ENCODE measurements around the gene ZNF570. TPM values are rescaled to one million over a fixed set of nuclear protein-coding genes. Genes with fewer than 3 reads are reported as not detected.
A peak's percentile ranks its signal among the peaks of the same experiment; 100 is the strongest.

The ZNF570 gene
- total RNA-seq, 1 donor from 2014 or later, result 11.7 TPM

DNA sequence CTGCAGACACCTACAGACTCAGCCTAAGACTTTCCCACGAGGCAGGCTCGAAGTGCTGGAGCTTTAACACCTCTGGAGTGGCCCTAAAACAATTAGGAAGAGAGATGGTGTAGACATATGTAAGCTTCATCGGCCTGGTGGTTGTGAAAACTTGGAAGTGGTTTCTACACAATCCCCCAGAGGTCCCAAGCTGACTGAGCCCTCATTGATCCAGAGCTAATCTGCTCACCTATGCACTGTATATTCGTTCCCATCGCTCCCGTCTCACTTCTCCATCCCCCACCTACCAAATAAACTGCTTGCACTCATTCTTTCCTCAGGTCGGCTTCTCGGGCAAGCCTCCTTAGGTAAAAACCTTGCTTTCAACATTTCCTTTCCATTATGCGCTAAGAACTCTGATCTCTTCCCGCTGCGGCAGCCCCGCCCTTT is 36.8 kb downstream of the ZNF570 start:
- TF ChIP-seq, protein P1, sequence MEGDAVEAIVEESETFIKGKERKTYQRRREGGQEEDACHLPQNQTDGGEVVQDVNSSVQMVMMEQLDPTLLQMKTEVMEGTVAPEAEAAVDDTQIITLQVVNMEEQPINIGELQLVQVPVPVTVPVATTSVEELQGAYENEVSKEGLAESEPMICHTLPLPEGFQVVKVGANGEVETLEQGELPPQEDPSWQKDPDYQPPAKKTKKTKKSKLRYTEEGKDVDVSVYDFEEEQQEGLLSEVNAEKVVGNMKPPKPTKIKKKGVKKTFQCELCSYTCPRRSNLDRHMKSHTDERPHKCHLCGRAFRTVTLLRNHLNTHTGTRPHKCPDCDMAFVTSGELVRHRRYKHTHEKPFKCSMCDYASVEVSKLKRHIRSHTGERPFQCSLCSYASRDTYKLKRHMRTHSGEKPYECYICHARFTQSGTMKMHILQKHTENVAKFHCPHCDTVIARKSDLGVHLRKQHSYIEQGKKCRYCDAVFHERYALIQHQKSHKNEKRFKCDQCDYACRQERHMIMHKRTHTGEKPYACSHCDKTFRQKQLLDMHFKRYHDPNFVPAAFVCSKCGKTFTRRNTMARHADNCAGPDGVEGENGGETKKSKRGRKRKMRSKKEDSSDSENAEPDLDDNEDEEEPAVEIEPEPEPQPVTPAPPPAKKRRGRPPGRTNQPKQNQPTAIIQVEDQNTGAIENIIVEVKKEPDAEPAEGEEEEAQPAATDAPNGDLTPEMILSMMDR (IDR thresholded peaks at IDR 0.05; ENCODE audit: unreplicated experiment), result no peak
- H3K27me3 Mint-ChIP-seq, result no peaks in the 10 kb centered on the region
- no peak overlapping the region for H3K27ac Mint-ChIP-seq

DNA sequence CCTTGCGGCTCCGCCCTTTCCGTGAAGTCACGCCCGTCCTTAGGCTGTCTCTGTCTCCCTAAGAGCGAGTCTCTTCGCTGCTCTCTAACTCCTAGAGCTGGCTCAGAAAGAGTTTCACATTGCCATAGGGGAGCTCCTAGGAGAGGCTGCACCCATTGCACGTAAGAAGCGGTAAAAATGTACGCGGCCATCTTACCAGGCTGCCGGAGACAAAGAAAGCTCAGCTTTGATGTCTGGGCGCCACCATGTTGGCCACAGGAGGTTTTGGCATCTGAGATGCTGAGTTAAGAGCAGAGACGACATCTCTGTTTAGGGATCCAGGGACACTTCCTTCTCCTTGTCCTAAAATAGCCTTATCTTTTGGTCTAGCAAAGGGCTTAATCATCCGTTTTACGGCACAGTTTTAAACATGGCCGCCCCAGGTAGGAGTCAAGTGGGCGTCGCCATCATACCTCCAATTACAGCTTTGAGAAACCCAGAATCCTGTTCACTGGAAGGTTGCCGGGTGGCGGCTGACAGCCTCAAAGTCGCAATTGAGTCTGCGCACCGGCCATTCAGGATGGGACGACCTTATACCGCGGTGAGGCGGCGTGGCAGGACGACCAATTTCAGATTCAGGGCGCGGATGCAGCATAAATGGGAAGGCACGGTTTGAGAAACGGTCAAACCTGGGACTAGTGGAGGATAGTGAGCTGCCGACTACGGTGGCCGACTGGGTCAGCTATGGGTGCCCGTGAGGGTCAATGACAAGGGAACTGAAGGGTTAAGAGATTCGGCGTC is 37.4 kb downstream of the ZNF570 start, which contains the start of gene ZNF793:
Gene ZNF793 (plus strand): TSS at position 553 of the 780 bp plus-strand sequence. CDS start 16,501 bp downstream, outside the sequence.
- Mint-ChIP-seq H3K4me1 (ENCODE audit: low read depth) (peaks cover 18% of the 10 kb centered on the region), H3K36me3 (ENCODE audit: insufficient read depth) (peaks cover 29% of the 10 kb centered on the region), H3K9me3 (ENCODE audit: low read depth) (peaks cover 14% of the 10 kb centered on the region), H3K27me3 (no peaks in the 10 kb centered on the region), H3K27ac (no peak within 1 kb of the TSS), H3K4me3 (ENCODE audit: low read depth) (no peak within 1 kb of the TSS)
- peak; percentile 74 for DNase-seq (ENCODE audit: low spot score, unreplicated experiment)
- TF ChIP-seq, protein P1 (IDR thresholded peaks at IDR 0.05; ENCODE audit: unreplicated experiment), result no peak

More for the DNA sequence above, 36.8 kb downstream of the ZNF570 start:
- peaks cover 30% of the 10 kb centered on the region for H3K36me3 Mint-ChIP-seq (ENCODE audit: insufficient read depth)
- H3K9me3 Mint-ChIP-seq (ENCODE audit: low read depth), result peaks cover 14% of the 10 kb centered on the region
- no peak for DNase-seq (ENCODE audit: low spot score, unreplicated experiment)
- peaks cover 18% of the 10 kb centered on the region for H3K4me1 Mint-ChIP-seq (ENCODE audit: low read depth)
- no peak overlapping the region for H3K4me3 Mint-ChIP-seq (ENCODE audit: low read depth)

DNA sequence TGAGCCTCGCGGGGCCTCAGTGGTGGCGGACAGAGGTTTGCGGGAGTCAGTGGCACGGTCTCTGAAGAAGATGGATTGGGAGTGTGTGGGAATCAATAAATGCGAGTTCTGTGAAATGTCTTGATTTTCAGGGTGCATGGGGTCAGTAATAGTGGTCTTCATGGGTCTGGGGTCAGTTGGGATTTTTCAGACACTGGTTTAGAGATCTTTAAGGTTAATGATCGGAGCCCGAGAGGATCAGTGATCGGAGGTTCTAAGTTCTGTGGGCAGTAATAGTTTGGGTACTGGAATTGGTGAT is 38.0 kb downstream of the ZNF570 start:
- DNase-seq (ENCODE audit: low spot score, unreplicated experiment), result no peak
- H3K27ac Mint-ChIP-seq, result no peak overlapping the region

DNA sequence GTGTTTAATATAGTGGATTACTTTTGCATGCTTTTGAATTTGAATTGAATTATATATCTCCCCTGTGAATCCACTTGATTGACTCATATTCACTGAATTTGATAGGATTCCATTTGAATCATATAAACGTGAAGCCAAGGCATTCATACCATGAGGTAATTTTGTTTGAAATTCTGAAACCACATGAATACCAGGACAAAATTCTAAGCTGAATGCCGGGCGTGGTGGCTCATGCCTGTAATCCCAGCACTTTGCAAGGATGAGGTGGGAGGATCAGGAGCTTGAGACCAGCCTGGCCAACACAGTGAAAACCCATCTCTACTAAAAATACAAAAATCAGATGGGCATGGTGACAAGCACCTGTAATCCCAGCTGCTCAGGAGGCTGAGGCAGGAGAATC is 42.0 kb downstream of the ZNF570 start:
- Mint-ChIP-seq H3K36me3 (ENCODE audit: insufficient read depth) (peaks cover 32% of the 10 kb centered on the region), H3K27ac (no peak overlapping the region), H3K27me3 (no peaks in the 10 kb centered on the region), H3K4me3 (ENCODE audit: low read depth) (no peak overlapping the region), H3K9me3 (ENCODE audit: low read depth) (no peaks in the 10 kb centered on the region), H3K4me1 (ENCODE audit: low read depth) (peaks cover 2% of the 10 kb centered on the region)
- DNase-seq (ENCODE audit: low spot score, unreplicated experiment), result no peak
- TF ChIP-seq, protein P1 (IDR thresholded peaks at IDR 0.05; ENCODE audit: unreplicated experiment), result no peak

More for the DNA sequence above, 38.0 kb downstream of the ZNF570 start:
- peaks cover 15% of the 10 kb centered on the region for H3K4me1 Mint-ChIP-seq (ENCODE audit: low read depth)
- TF ChIP-seq, protein P1 (IDR thresholded peaks at IDR 0.05; ENCODE audit: unreplicated experiment), result no peak
- no peaks in the 10 kb centered on the region for H3K27me3 Mint-ChIP-seq
- peaks cover 14% of the 10 kb centered on the region for H3K9me3 Mint-ChIP-seq (ENCODE audit: low read depth)
- H3K36me3 Mint-ChIP-seq (ENCODE audit: insufficient read depth), result peaks cover 26% of the 10 kb centered on the region
- H3K4me3 Mint-ChIP-seq (ENCODE audit: low read depth), result no peak overlapping the region

DNA sequence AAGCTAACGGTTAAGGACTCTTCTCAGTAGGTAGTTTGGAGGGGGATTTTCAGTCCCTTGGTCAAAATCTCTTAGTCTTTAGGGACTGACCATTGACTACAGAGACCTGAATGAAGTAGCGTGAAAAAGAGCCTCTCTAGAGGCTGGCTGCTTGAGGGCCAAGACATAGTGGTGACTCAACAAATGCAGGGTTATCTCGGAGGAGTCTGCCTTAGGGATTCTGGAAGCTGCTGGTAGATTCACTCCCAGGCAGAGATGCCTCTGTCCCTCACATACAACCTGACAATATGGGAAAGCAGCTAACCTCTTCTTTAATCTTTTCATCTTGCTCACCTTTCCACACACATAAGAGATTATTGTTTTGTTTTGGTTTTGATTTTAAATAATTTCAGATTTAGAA is 42.7 kb downstream of the ZNF570 start:
- Mint-ChIP-seq H3K4me1 (ENCODE audit: low read depth) (peaks cover 2% of the 10 kb centered on the region), H3K27ac (no peak overlapping the region), H3K36me3 (ENCODE audit: insufficient read depth) (peaks cover 35% of the 10 kb centered on the region), H3K4me3 (ENCODE audit: low read depth) (no peak overlapping the region), H3K27me3 (no peaks in the 10 kb centered on the region), H3K9me3 (ENCODE audit: low read depth) (no peaks in the 10 kb centered on the region)
- no peak for DNase-seq (ENCODE audit: low spot score, unreplicated experiment)
- TF ChIP-seq, protein P1 (IDR thresholded peaks at IDR 0.05; ENCODE audit: unreplicated experiment), result no peak

Measured in progenitor cell of endocrine pancreas (in vitro differentiated cells).